SU-DHL-6 (cell line): Measurements from ENCODE around the gene TNPO1.

Experiments used
- H2AFZ ChIP-seq: fragments of 200-600 bp; sonication (generic); 2 replicates; pipeline ENCODE4 v1.6.1; 2014; ENCODE audit warnings: low read depth, mild to moderate bottlenecking, moderate library complexity, mixed read lengths, antibody characterized with exemption, low read length; ENCODE audit not compliant: severe bottlenecking
- H3F3A ChIP-seq: fragments of 200-600 bp; shearing (Covaris generic); 2 replicates; pipeline ENCODE4 v1.6.0; 2016; ENCODE audit warnings: antibody characterized with exemption, mild to moderate bottlenecking; ENCODE audit not compliant: insufficient read depth
- H3K27ac ChIP-seq: fragments of 200-600 bp; sonication (generic); 2 replicates; pipeline ENCODE4 v1.5.1; 2016; ENCODE audit warnings: low read depth, mild to moderate bottlenecking, low read length, moderate library complexity, mixed read lengths
- H3K27me3 ChIP-seq: fragments of 200-600 bp; sonication (generic), shearing (Covaris generic); 2 replicates; pipeline ENCODE4 v1.6.0; 2014; ENCODE audit warnings: mild to moderate bottlenecking, low read length
- H3K36me3 ChIP-seq: fragments of 200-600 bp; sonication (generic); 2 replicates; pipeline ENCODE4 v1.6.1; 2014; ENCODE audit warnings: mild to moderate bottlenecking, low read length, mixed read lengths
- H3K4me2 ChIP-seq: fragments of 300-600, 200-600 bp; shearing (Covaris generic), sonication (generic); 2 replicates; pipeline ENCODE4 v1.6.0; 2014; ENCODE audit warnings: low read length, low read depth, mild to moderate bottlenecking; ENCODE audit not compliant: poor library complexity, severe bottlenecking
- H3K4me3 ChIP-seq: fragments of 200-600 bp; sonication (generic); 2 replicates; pipeline ENCODE4 v1.5.1; 2014; ENCODE audit warnings: antibody characterized with exemption, low read length, mild to moderate bottlenecking, mixed read lengths; ENCODE audit not compliant: insufficient read depth, poor library complexity, severe bottlenecking
- H3K79me2 ChIP-seq: fragments of 200-600 bp; sonication (generic); 2 replicates; pipeline ENCODE4 v1.6.1; 2014; ENCODE audit warnings: mild to moderate bottlenecking, low read length, moderate library complexity; ENCODE audit not compliant: insufficient read depth
- H3K9ac ChIP-seq: fragments of 200-600 bp; sonication (generic); 2 replicates; pipeline ENCODE4 v1.7.0; 2014; ENCODE audit warnings: mild to moderate bottlenecking, low read length
- H3K9me2 ChIP-seq: fragments of 200-600 bp; sonication (generic); replicated peaks from 2 replicates; pipeline ENCODE4 v1.6.1; 2014; ENCODE audit warnings: low read length; ENCODE audit not compliant: insufficient read depth
- H3K9me3 ChIP-seq: fragments of 200-600 bp; sonication (generic); 2 replicates; pipeline ENCODE4 v1.6.1; 2014; ENCODE audit warnings: low read length, mixed read lengths; ENCODE audit not compliant: insufficient read depth
- H4K20me1 ChIP-seq: fragments of 200-600 bp; sonication (generic); 2 replicates; pipeline ENCODE4 v1.6.1; 2014; ENCODE audit warnings: low read depth, mild to moderate bottlenecking, antibody characterized with exemption, low read length, moderate library complexity, mixed read lengths
- CTCF ChIP-seq: fragments of 200-600 bp; sonication (generic); IDR thresholded peaks from one replicate; pipeline ENCODE4 v1.5.1; 2017; ENCODE audit warnings: antibody characterized with exemption, mild to moderate bottlenecking, low read length, moderate library complexity; ENCODE audit not compliant: insufficient read depth, poor library complexity, severe bottlenecking
- EZH2phosphoT487 ChIP-seq: fragments of 200-600 bp; sonication (generic), shearing (Covaris generic); conservative IDR thresholded peaks from 2 replicates; pipeline ENCODE4 v1.6.1; 2018; ENCODE audit warnings: mild to moderate bottlenecking, antibody characterized with exemption, low read length, moderate library complexity, mixed read lengths

Gene TNPO1

GRCh38 chr5:72878854-72879253 is 62.4 kb downstream of the TNPO1 start:
- Histone ChIP-seq H3K4me3 (no peak overlapping the region), H3K79me2 (peaks cover 14% of the 10 kb centered on the region), H3K9me2 (no peaks in the 10 kb centered on the region), H3K27ac (no peak overlapping the region), H3K9ac (no peak overlapping the region), H3K9me3 (no peaks in the 10 kb centered on the region), H3F3A (peaks cover 4% of the 10 kb centered on the region; the same call in 1 of the 2 replicates), H3K4me2 (no peak overlapping the region), H2AFZ (no peak overlapping the region), H4K20me1 (peaks cover 14% of the 10 kb centered on the region), H3K27me3 (no peaks in the 10 kb centered on the region), H3K36me3 (peaks cover 77% of the 10 kb centered on the region)
- TF ChIP-seq EZH2phosphoT487, result no peak
- TF ChIP-seq CTCF, result no peak

GRCh38 chr5:72882989-72883388 is 66.5 kb downstream of the TNPO1 start:
- peaks cover 66% of the 10 kb centered on the region for H3K36me3 ChIP-seq
- H3K9me3 ChIP-seq, result no peaks in the 10 kb centered on the region
- no peak overlapping the region for H3K27ac ChIP-seq
- H3K4me2 ChIP-seq, result no peak overlapping the region
- H2AFZ ChIP-seq, result no peak overlapping the region
- peaks cover 5% of the 10 kb centered on the region; the same call in 1 of the 2 replicates for H3K79me2 ChIP-seq
- H3K9me2 ChIP-seq, result no peaks in the 10 kb centered on the region
- TF ChIP-seq CTCF (no peak), EZH2phosphoT487 (no peak)
- H3K27me3 ChIP-seq, result no peaks in the 10 kb centered on the region
- H3K9ac ChIP-seq, result no peak overlapping the region
- H3F3A ChIP-seq, result no peaks in the 10 kb centered on the region; the same call in 1 of the 2 replicates
- H4K20me1 ChIP-seq, result peaks cover under 1% of the 10 kb centered on the region; the same call in 1 of the 2 replicates
- no peak overlapping the region for H3K4me3 ChIP-seq

- Histone ChIP-seq H3K79me2 (peaks cover 5% of the 10 kb centered on the region; the same call in 1 of the 2 replicates), H3K4me3 (no peak overlapping the region), H3K9ac (no peak overlapping the region), H3K4me2 (no peak overlapping the region), H3K36me3 (peaks cover 63% of the 10 kb centered on the region), H2AFZ (no peak overlapping the region), H3K27me3 (no peaks in the 10 kb centered on the region), H3K27ac (no peak overlapping the region), H3F3A (no peaks in the 10 kb centered on the region; the same call in 1 of the 2 replicates), H3K9me3 (no peaks in the 10 kb centered on the region), H4K20me1 (no peaks in the 10 kb centered on the region; the same call in 1 of the 2 replicates), H3K9me2 (no peaks in the 10 kb centered on the region)
- TF ChIP-seq CTCF (no peak), EZH2phosphoT487 (no peak)
Observed at GRCh38 chr5:72883850-72884249, 67.4 kb downstream of the TNPO1 start.
